ENCODE data around the gene PCDHGB3. TPM values are rescaled to one million over a fixed set of nuclear protein-coding genes. Genes with fewer than 3 reads are reported as not detected.
"Not testable (repeated sequence)": the region's sequence is repeated elsewhere in the genome, so short reads cannot be mapped to it uniquely, and the experiment has no call there.

Gene PCDHGB3
- total and polyA plus RNA-seq, 12 donors = 0.03 to 7.1 (median 2.4) TPM

GRCh38 chr5:141403387-141403786 is 33.3 kb downstream of the PCDHGB3 start:
- intact Hi-C loops (cut with DNase I) = no loop called here
- Histone ChIP-seq H3K4me1 (replicated peaks in 1 of 2) (no peaks in the 10 kb centered on the region), H3K27ac (no peak overlapping the region), H3K27me3 (no peaks in the 10 kb centered on the region), H3K36me3 (replicated peaks in 1 of 2) (no peaks in the 10 kb centered on the region), H3K4me3 (peak overlapping the region in 1 of 4 donors; percentile 41), H3K9me3 (replicated peaks in 1 of 3) (peaks cover 0 to 66% (median 8%) of the 10 kb centered on the region in 3 donors)
- no peak for DNase-seq
- 23 to 32% (median 25%) methylated on average over 20 to 22 of the region's 22 CpGs for WGBS, 4 donors
- no peak for TF ChIP-seq CTCF (IDR thresholded peaks at IDR 0.05)
- TF ChIP-seq POLR2A (IDR thresholded peaks at IDR 0.05) = no peak

- H3K27ac ChIP-seq = not testable (repeated sequence)
- peak; percentile 16 to 60 (median 44) for TF ChIP-seq CTCF (IDR thresholded peaks at IDR 0.05)
Measured at GRCh38 chr5:141407790-141408505, 37.9 kb downstream of the PCDHGB3 start, which contains the start of gene PCDHGB6. PCDHGB6 (plus strand) TSS chr5:141408021; CDS start chr5:141408203, 182 bp downstream.

GRCh38 chr5:141409598-141410306 is 39.7 kb downstream of the PCDHGB3 start:
- no peaks in the 10 kb centered on the region for H3K27me3 ChIP-seq
- 15 to 26% (median 21%) methylated on average over 24 to 64 of the region's 64 CpGs for WGBS, 4 donors
- intact Hi-C loops (cut with DNase I) = loop anchor here (5.0 to 10.0 kb wide), 5 partner anchors 95 to 185 kb away; partner anchors contain the start of gene PCDHB14 (in 1 of the 2)

More at GRCh38 chr5:141407790-141408505, 37.9 kb downstream of the PCDHGB3 start, which contains the start of gene PCDHGB6:
- peak; percentile 27 to 63 (median 40) for DNase-seq
- Histone ChIP-seq H3K9me3 (replicated peaks in 1 of 3) (peaks cover 0 to 69% (median 8%) of the 10 kb centered on the region in 3 donors), H3K4me3 (peak within 1 kb of the TSS in 1 of 4 donors; percentile 43)
- intact Hi-C loops (cut with DNase I); H3K27me3 ChIP-seq; H3K36me3 ChIP-seq (replicated peaks in 1 of 2); H3K4me1 ChIP-seq (replicated peaks in 1 of 2): not testable (repeated sequence)
- WGBS, 4 donors = 8 to 14% (median 11%) methylated on average over 25 to 50 of the region's 51 CpGs

More at GRCh38 chr5:141409598-141410306, 39.7 kb downstream of the PCDHGB3 start:
- Histone ChIP-seq H3K36me3 (replicated peaks in 1 of 2) (no peaks in the 10 kb centered on the region), H3K4me1 (replicated peaks in 1 of 2) (no peaks in the 10 kb centered on the region), H3K9me3 (replicated peaks in 1 of 3) (peaks cover 0 to 60% (median 8%) of the 10 kb centered on the region in 3 donors), H3K27ac (no peak overlapping the region), H3K4me3 (no peak overlapping the region)
- no peak for DNase-seq
- TF ChIP-seq CTCF (IDR thresholded peaks at IDR 0.05) (no peak), POLR2A (IDR thresholded peaks at IDR 0.05) (no peak)
